Occipital lobe (tissue), 2 donors: ENCODE measurements around the gene PTPRG. TPM values are rescaled to one million over a fixed set of nuclear protein-coding genes. Genes with fewer than 3 reads are reported as not detected.

ENCODE experiments used
- DNase-seq: peaks from one replicate; lab custom pipeline; 2025; lab: John Stamatoyannopoulos, UW
- total RNA-seq: library from RNA; depleted of rRNA; stranded (reverse); fragments of >200 nt; gene quantifications from one replicate; pipeline ENCODE4 v1.2.3, GENCODE V29; 2014

PTPRG gene
- total RNA-seq, 1 donor from 2014 or later: 81.4 TPM

DNA sequence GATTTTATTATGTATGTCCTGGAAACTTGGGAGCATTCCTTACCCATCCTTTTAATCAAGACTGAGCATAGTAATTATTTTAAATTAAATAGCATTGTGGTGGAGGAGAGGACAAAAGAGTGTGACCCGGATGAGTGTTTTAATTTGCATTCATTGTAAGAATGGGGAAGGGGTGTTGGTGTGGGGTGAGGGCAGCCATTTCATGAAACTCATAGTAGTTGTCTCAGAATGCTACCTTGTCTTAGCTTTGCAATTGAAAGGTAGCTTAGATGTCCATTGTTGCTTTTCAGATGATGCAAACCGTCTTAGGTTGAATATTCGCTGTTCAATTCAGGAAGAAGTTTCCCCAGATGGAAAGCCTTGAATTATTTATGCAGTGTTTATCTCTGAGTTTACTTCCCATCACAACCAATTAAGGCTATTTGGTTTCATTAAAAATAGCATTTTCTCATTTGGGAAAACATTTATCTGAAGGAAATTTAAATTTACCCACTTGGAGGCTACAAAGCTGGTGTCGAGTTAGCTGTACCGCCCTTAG lies 483.6 kb downstream of the PTPRG start:
- DNase-seq: no peak

DNA sequence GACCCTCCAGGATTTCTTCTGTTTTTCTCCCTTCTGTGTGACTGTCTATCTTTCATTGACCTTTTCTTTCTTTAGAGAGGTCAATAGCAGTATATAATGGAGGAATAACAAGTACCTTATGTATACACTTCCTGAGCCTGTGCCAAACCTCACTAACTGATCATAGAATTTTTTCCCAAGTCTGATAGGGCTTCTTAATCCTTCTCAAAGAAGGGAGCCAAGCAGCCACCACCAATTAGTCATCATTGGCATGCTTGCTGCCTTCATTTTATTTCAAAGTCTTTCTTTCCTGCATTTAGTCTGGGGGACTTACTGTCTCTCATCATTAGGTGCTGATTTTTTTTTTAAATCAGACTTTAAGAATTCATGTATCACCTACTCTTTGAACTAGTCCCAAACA lies 485.0 kb downstream of the PTPRG start:
- DNase-seq: no peak

DNA sequence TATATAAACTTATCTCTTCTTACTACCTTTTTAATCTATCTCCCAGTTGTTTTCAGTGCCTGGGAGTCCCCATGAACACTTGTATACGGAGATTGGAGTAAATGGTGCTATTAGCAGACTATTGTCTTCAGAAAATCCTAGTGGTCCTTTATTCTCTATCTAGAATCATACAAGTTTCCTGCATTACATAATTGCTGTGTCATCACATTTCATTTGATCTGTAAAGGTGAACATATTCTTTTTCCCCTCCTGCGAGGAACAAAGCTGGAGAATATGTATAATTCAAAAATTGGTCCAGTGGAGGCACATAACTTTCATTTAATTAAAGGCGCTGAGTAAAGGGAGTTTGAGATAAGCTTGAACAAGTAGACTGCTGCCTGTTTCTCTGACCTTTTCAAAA lies 487.2 kb downstream of the PTPRG start:
- DNase-seq: no peak

DNA sequence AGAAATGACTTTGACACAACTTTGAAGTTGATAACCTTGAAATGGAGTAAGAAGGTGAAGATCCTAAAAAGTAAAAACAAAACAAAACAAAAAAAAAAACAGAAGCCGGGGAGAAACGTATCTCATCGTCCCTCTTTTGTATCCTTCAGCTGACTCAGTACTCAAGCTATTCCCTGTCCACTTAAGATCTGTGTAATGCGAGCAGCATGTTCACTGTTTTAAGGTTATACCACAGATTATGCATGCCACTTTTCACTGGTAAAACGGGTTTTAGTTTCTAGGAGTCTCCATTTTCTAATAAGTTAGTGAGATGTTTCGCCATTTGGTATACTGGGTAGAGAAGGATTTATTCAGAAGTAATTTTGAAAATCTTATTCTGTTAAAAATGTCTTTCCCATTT lies 487.7 kb downstream of the PTPRG start:
- no peak for DNase-seq

DNA sequence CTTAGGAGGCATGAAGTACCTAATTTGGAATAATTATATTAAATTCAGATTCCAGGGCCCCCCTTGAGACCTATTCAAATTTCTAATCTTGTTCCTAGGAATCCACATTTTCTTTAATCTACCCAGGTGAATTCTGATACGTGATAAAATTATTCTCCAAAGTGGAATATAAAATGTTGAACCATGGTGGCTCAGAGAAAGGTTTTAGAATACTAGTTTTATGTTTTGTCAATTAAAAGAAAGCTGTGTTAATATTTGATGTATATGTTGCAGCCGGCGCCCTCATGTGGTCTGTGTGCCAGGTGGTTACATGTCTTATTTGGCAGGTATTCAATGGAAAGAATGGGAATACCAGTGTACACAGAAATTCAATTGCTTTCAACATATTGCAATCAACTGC lies 490.1 kb downstream of the PTPRG start:
- DNase-seq: no peak

DNA sequence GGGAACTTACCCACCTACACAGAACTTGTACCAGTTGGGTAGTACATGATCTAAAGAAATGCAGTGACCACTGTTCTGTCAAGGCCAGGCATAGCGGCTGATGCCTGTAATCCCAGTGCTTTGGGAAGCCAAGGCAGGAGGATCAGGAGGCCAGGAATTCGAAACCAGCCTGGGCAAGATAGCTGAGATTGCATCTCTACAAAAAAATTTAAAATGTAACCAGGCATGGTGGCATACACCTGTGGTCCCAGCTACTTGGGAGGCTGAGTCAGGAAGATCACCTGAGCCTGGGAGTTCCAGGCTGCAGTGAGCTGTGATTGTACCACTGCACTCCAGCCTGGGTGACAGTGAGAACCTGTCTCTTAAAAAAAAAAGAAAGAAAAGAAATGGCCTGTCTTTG lies 491.0 kb downstream of the PTPRG start:
- DNase-seq: no peak

DNA sequence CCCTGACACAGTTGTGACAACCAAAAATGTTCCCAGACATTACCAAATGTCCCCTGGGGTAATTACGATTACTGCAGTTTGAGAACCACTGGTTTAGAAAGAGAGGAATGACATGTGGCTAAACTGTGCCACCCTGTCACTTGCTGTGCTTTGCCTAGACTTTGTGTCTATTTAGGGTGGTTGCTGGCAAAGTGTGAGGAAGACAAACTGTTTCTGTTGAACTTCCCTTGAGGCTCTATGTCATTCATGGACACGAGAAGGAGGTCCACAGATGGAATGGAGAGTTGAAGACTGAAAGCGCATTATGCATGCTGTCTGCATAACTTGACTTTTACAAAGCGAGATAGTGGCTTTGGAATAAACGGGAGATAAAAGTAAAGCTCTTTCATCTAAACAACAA lies 495.3 kb downstream of the PTPRG start:
- DNase-seq: no peak

DNA sequence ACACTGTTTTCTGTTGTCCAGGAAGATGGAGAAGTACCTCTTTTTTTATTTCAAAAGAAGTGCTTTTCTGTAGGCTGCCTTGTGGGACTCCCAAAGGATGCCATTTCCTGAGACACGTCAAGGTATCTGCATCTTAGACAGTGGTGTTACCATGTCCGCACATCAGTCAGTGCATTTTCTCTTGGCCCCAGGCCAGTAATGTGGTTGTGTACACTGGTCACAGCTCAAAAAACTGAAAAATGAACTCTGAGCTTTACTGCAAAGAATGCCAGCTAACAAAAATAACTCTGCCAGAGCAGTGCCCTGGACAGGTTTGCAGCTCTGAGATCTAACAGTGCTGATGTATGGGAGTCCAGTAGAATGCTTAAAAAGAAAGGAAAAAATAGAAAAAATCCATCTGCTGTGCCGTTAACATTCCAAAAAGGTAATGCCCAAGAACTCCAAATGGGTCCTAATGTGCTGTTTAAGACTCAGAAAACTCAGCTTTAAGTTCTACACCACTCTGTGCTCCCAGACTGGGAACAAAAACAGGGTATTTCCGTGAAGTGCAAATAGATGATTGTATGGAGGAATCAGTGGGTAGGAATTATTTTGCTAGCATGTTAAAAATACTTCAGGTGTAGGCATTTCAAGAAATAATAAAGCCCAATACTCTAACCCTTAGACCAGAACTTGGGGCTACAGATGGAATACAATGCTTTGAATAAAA lies 496.1 kb downstream of the PTPRG start:
- DNase-seq: no peak

DNA sequence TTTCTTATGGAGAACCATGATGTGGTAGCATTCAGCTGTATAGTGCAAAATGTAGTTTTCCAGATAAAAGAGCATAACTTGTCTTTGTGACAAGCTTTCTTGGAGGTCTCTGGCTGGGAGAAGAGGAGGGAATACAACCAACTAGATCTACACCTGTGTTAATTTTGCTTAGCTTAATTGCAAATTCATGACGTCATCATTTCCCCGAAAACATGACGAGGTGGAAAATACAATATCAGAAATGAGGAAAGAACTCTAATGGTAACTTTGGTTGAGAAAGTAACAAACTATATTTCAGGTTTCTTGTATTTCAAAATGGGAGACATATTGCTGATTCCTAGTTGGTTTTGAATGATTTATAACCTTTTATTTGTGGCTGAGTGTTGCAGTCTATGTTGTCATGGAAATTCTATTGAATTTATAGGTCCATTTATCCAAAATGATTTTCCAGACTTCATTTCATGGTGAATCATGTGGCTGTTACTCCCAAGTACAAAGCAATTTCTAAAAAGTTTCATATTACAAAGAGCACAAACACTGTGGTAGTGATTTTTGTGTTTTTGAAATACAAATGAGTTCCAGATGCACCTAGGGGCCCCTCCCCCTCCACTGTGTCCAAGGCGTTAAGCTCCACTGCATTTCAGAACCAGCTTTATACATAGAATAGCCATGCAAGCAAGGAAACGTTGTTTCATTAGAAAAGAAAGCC lies 504.8 kb downstream of the PTPRG start:
- no peak for DNase-seq

DNA sequence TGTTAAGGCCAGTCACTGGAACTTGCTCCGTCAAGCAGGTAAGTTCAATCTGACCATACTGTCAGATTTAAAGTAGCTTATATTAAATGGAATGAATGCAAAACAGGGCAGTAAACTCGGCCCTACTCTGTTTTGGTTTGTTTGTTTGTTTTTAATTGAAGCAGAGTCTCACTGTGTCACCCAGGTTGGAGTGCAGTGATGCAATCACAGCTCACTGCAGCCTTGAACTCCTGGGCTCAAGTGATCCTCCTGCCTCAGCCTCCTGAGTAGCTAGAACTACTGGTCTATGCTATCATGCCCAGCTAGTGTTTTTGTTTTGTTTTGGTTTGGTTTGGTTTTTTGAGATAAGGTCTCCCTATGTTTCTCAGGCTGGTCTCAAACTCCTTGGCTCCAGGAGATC lies 507.0 kb downstream of the PTPRG start:
- DNase-seq: no peak

DNA sequence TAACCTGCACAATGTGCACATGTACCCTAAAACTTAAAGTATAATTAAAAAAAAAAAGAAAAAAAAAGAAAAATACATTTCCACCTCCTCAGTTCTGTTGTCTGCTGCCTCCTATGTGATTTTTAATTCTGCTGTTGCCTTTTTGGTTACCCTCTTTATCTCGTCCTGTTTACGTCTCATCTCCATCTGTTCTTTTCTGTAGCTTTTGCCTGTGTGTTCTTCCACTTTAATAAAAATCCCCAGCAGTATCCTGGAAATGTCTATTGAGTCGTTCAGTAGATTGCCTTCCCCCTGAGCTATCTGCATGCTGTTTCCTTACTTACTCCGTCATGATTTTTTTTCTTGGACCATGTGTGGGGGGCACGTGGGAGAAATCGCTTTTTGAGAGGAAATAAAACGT lies 509.5 kb downstream of the PTPRG start:
- no peak for DNase-seq

DNA sequence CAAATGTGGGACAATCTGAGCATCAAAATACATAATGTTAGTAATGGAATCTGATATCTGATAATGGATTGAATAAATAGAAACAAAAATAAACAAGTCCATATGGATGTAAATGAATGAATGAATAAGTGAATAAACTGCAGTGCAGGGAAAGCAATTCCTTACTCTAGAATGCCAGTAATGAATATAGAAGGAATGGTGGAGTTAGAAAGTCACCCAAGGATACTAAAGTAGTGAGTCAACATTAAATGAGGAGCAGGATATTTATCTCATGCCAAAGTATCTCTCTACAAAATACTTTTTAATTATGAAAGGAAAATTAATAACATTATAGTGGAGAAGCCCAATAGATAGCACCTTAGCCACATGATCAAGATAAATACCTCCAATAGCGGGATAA lies 511.7 kb downstream of the PTPRG start:
- no peak for DNase-seq

DNA sequence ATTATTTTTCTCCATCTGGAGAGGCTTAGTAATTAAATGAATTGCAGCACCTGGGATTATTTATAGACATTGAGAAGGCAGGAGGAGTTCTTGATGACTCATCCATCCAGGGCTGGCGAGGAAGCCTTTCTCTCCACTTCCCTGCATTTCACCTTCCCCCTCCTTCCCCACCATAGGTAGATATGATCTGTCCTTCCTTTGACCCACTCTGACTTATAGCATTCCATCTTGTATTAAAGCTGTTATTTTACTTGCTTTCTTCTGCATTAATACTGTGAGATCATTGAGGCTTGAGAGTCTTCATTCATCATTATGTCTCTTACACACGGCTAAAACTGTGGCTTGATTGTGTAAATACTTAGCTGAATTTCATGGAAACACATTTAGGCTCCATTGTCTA lies 523.2 kb downstream of the PTPRG start:
- no peak for DNase-seq

DNA sequence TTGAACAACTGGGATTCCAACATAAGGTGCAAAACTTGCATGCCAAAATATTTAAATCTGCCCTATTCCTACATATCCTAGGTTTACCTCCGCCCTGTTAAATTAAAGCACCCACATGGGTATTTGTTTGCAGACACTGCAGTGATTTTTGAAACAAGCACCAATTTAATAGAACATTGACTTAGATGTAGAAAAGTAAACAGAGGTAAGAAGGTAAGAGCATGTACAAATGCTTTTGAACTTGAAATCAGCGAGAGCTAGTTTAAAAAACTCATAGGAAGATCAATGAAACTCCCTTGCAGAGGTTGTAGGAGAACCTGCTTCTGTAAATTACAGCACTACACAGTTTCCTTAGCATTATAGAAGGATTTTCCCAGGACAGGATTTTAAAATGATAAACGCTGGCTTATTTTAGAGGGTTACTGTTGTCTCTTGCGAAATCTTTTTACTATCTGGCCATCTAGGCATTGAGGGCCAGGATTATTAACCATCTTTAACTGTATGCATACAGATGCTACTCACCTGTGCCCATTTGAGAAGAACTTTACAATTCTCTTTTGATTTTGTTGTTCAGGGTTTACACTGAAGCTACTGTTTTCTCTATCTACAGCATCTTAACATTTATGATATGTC lies 527.2 kb downstream of the PTPRG start:
- no peak for DNase-seq

DNA sequence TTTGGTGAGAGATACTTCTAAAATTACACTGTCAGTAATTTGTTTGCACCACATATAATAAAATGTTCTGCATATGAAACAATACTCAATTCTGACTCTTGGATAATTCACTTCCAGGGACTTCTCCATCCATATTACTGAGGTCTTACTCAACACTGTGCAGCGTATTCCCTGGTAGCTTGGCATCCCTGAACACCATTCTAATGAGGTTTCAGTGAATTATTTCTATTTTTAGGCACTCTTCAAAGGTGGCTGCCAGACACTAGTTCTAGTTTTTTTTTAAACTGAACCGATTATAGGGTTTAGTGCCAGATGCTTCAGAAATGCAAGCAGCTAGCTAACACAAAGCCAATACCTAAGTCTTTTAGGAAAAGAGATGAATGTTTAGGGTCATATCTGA lies 528.7 kb downstream of the PTPRG start:
- DNase-seq: no peak

DNA sequence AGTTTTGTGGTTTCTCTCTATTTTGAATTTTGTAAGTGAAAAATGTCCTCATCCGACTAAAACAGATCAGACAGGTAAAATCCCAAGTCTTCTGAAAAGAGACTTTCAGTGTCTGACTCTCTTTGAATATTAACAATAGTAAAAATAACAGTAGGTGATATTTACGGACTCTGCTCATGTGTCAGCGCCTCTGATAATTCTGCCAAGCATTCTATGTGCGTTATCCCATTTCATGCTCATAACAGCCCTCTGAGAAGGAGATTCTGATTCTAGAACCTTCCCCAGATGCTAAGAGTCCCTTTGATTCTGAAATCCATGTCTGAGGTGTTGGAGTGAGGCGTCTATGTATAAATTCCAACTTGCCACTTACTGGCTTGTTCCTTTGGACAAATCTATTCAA lies 529.1 kb downstream of the PTPRG start:
- no peak for DNase-seq

DNA sequence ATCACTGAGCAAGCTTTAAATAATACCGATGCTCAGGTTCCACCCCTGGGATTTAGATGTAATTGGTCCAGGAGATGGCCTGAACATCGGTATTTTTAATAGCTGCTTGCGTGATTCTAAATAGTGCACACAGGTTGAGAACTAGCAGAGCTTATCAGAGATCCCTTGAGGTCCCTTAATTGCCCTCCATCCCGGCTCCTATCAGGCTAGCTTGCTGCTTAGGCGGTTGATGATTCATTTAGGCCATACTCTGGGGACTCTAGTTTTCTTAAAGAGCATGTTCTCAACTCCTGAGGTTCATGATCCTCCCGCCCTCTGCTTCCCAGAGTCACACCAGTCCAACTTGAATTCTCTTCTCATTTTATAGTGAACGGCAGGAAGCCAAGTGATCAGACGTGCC lies 531.7 kb downstream of the PTPRG start:
- DNase-seq: no peak

DNA sequence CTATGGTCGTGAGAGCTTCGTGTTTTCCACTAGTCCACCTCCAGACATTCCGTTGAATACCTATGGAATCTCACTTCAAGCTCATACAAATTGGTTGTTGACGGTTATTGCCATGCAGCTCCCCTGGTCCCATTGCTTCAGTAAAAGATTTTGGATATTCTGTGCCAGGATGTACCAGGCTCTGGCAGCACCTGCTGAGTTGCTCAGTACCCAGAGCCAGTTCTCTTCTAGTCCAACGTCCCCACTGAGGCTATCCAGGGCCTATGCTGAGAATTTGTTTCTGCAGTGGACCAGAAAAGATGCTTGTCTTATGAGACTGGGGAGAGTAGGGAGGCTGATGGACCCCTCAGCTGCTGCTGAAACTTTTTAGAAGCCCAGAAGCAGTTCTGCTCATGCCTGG lies 533.1 kb downstream of the PTPRG start:
- no peak for DNase-seq

DNA sequence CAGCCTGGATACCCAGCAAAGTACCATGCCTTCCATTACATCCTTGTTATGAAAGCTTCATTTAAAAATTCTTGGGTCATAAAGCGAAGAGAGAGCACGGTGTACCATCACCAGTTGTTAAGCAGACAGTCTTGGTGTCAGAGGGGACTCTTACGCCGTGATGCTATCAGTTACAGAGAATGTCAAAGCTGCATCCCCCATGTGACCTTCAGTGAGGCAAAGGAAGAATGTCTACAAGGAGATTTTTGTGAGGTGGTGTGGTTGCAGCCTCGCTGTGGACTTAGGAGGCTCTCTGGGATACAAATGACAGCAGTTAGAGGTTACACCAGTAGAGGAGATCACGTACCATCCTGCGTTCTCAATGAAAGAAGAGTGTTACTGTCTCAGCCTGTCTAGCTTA lies 533.7 kb downstream of the PTPRG start:
- DNase-seq: no peak

DNA sequence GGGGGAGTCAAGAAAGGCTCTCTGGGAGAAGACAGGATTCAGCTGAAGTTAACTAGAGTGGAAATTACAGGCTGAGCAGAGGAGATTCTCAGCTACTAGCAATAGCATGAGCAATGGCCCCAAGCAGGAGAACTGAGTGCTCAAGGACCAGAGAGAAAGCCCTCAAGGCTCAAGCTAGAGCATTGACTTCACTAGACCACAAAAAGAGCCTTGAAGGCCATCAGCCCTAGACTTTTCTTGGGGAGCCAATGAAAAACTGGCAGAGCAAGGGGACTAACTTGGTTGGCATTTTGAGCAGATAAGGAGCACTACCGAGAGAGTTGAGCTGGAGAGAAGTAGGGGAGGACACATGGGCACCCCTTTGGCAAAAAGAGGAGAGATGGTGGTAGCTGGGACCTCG lies 534.4 kb downstream of the PTPRG start:
- no peak for DNase-seq

DNA sequence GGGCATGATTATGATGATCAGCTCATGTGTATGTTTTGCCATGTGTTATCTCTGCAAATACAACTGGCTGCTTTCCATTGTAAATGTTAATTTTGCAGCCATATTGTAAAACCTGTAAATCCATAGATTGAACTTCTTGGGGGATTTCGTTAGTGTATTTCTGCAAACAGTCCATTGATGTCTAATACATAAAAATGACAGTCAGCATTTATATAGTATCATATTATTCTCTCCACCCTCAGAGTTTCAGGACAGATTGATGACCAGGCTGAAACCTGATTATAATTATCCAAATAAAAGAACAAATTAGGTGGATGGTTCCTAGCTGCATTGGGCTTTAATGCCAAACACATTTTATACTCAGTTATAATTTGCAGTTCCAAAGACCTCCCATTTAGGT lies 535.1 kb downstream of the PTPRG start:
- no peak for DNase-seq

DNA sequence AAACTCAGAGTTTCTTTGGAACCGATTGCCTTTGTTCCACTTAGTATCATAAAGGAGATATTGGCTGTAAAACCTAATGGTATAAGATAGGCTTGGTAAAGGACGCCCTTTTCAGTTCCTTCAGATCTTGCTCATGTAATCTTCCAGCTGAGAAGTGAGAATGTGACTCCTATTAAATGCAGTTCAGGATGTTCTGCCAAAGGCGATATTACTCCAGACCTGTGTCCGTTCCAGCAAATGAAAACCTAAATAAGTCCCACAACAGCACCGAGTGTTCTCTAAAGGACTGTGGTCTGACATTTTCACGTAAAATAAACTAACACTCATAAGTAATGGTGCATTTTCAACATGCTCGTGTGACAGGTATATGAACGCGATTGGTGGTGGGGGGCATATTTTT lies 535.8 kb downstream of the PTPRG start:
- no peak for DNase-seq
